K562 (cell line): ENCODE data around the gene ASMTL. TPM values are rescaled to one million over a fixed set of nuclear protein-coding genes. Genes with fewer than 3 reads are reported as not detected.

ENCODE experiments used
- ATAC-seq: fragments of 200-7000 bp; cut with Tn5 transposase; 3 replicates; pipeline ENCODE4 v1.9.1; 2020; ENCODE audit warnings: moderate library complexity
- BruUV-seq: library from RNA; stranded (reverse); fragments of 400-500 nt; replicated peaks from 2 replicates; lab custom pipeline; 2021; lab: Mats Ljungman, UMichigan
- CTCF ChIA-PET: fragments of 300-600 bp; formaldehyde crosslinking; extraction: SDS; loops from one replicate; lab custom pipeline; 2021; ENCODE audit warnings: low intra/inter-chr PET ratio; lab: Yijun Ruan, JAX
- POLR2A ChIA-PET: fragments of 300-600, 350-650 bp; sonication (Branson Sonifier 250); formaldehyde crosslinking; extraction: SDS; loops from one replicate; lab custom pipeline; 2021; ENCODE audit warnings: antibody characterized with exemption, inconsistent platforms; lab: Yijun Ruan, JAX
- DNase-seq, 4 experiments: peaks; one replicate each; pipeline versions ENCODE4 v3.0.0 to v3.0.0-alpha.2; 2011 to 2018; ENCODE audit warnings: low spot score in 3 of 4, mixed read lengths in 3 of 4; ENCODE audit errors: extremely low read depth in 1 of 4
- FAIRE-seq: peaks from 2 replicates; lab custom pipeline; 2011; peaks lifted over from hg19 to GRCh38; lab: Jason Lieb, UNC
- H2AFZ ChIP-seq: 2 replicates; pipeline ENCODE4 v1.6.0; 2011; ENCODE audit warnings: low read depth, low read length, control low read depth, inconsistent platforms
- H3K27ac ChIP-seq: fragments of 200-600 bp; 3 replicates; pipeline ENCODE4 v1.8.0; 2011; ENCODE audit warnings: low read depth, mild to moderate bottlenecking, control low read depth, inconsistent platforms, low read length, moderate library complexity, mixed read lengths; ENCODE audit errors: extremely low read depth
- H3K27me3 ChIP-seq, 2 experiments: fragments of 300-600 bp in 1 of 2; 2 replicates in 1 of 2; 3 replicates in 1 of 2; pipeline versions ENCODE4 v1.6.0 to v1.8.0; 2011; ENCODE audit warnings: inconsistent platforms in 2 of 2, low read length in 2 of 2, mild to moderate bottlenecking in 1 of 2, mixed read lengths in 1 of 2, moderate library complexity in 1 of 2; ENCODE audit not compliant: control insufficient read depth in 2 of 2, insufficient read depth in 2 of 2
- H3K36me3 ChIP-seq: fragments of 300-600 bp; 3 replicates; pipeline ENCODE4 v1.8.0; 2011; ENCODE audit warnings: mild to moderate bottlenecking, low read length, inconsistent platforms; ENCODE audit not compliant: control insufficient read depth, insufficient read depth
- H3K4me1 ChIP-seq, 2 experiments: fragments of 200-600 bp in 1 of 2; replicated peaks in 1 of 2; 2 replicates in 1 of 2; 3 replicates in 1 of 2; pipeline versions ENCODE4 v1.5.1 to v1.8.0; 2011; ENCODE audit warnings: inconsistent platforms in 2 of 2, low read length in 2 of 2, mild to moderate bottlenecking in 1 of 2, mixed read lengths in 1 of 2, moderate library complexity in 1 of 2; ENCODE audit not compliant: control insufficient read depth in 2 of 2, insufficient read depth in 2 of 2
- H3K4me2 ChIP-seq: 2 replicates; pipeline ENCODE4 v1.6.1; 2011; ENCODE audit warnings: low read length, control low read depth, inconsistent platforms, mixed read lengths; ENCODE audit not compliant: insufficient read depth
- H3K4me3 ChIP-seq: fragments of 200-600 bp; sonication (generic), shearing (Covaris generic); 2 replicates; pipeline ENCODE4 v1.5.1; 2016; ENCODE audit warnings: control low read depth, inconsistent platforms
- H3K79me2 ChIP-seq: fragments of 200-600 bp; 3 replicates; pipeline ENCODE4 v1.8.0; 2011; ENCODE audit warnings: low read length, inconsistent platforms; ENCODE audit not compliant: control insufficient read depth, insufficient read depth
- H3K9ac ChIP-seq, 2 experiments: 2 replicates each; pipeline versions ENCODE4 v1.6.0 to v1.6.1; 2011; ENCODE audit warnings: low read depth in 2 of 2, low read length in 2 of 2, control low read depth in 1 of 2, inconsistent platforms in 1 of 2, mild to moderate bottlenecking in 1 of 2, mixed read lengths in 1 of 2; ENCODE audit not compliant: insufficient read depth in 1 of 2
- H3K9me1 ChIP-seq: one replicate; pipeline ENCODE4 v1.6.0; 2011; ENCODE audit warnings: inconsistent platforms, mild to moderate bottlenecking, low read length, moderate library complexity; ENCODE audit not compliant: control insufficient read depth, insufficient read depth
- H3K9me3 ChIP-seq: replicated peaks from 2 replicates; pipeline ENCODE4 v1.5.1; 2011; ENCODE audit warnings: low read depth, low read length, inconsistent platforms; ENCODE audit not compliant: control insufficient read depth, insufficient read depth
- H4K20me1 ChIP-seq: replicated peaks from 2 replicates; pipeline ENCODE4 v1.6.1; 2011; ENCODE audit warnings: low read length, inconsistent platforms, mixed read lengths; ENCODE audit not compliant: control insufficient read depth, insufficient read depth
- BCL6 ChIP-seq: fragments of 250-450 bp; sonication (Bioruptor Pico); IDR thresholded peaks from 2 replicates; pipeline ENCODE4 v1.4.0; 2020
- C11orf30 ChIP-seq: fragments of 450-650 bp; IDR thresholded peaks from 2 replicates; pipeline ENCODE4 v1.6.1; 2016; ENCODE audit warnings: low read depth, mild to moderate bottlenecking
- EZH2 ChIP-seq: IDR thresholded peaks from 2 replicates; pipeline ENCODE4 v1.6.1; 2012; ENCODE audit warnings: low read depth, mild to moderate bottlenecking, inconsistent platforms, low read length, borderline replicate concordance
- MXI1 ChIP-seq: IDR thresholded peaks from 2 replicates; pipeline ENCODE4 v1.6.1; 2011; ENCODE audit warnings: low read depth, mild to moderate bottlenecking, improper control_type of control experiment, low read length
- NFIX ChIP-seq: fragments of 250-450 bp; sonication (Bioruptor Pico); IDR thresholded peaks from 2 replicates; pipeline ENCODE4 v1.4.0; 2020; ENCODE audit warnings: low read depth, mild to moderate bottlenecking, moderate library complexity
- RBM25 ChIP-seq: fragments of 200-400 bp; formaldehyde crosslinking; IDR thresholded peaks from 2 replicates; pipeline ENCODE4 v1.6.1; 2018; ENCODE audit warnings: low read length, low read depth, moderate library complexity; ENCODE audit not compliant: severe bottlenecking
- SRSF7 ChIP-seq: fragments of 200-400 bp; formaldehyde crosslinking; optimal IDR thresholded peaks from 2 replicates; pipeline ENCODE3; 2017; ENCODE audit warnings: mild to moderate bottlenecking, low read depth, low read length
- TAF7 ChIP-seq: fragments of 450-650 bp; IDR thresholded peaks from 2 replicates; pipeline ENCODE4 v1.6.1; 2016; ENCODE audit warnings: missing genetic modification characterization, missing compliant biosample characterization
- ZNF121 ChIP-seq: sonication (generic); formaldehyde crosslinking; conservative IDR thresholded peaks from 2 replicates; pipeline ENCODE4 v1.8.0; 2022; ENCODE audit warnings: missing genetic modification reagents
- ZNF766 ChIP-seq: fragments of 200-800 bp; sonication (Bioruptor generic); conservative IDR thresholded peaks from 2 replicates; pipeline ENCODE4 v1.6.1; 2016; ENCODE audit warnings: missing genetic modification characterization, missing compliant biosample characterization
- ZNF785 ChIP-seq: fragments of 250-450 bp; sonication (Bioruptor Pico); IDR thresholded peaks from 2 replicates; pipeline ENCODE4 v1.4.0; 2020; ENCODE audit warnings: mild to moderate bottlenecking
- WGBS: fragments of 100-300 bp; shearing (Covaris generic); methylation state at CpG from one replicate; pipeline ENCODE4 v1.1.6; 2016; ENCODE audit warnings: low coverage, mixed read lengths; ENCODE audit not compliant: insufficient coverage; ENCODE audit errors: missing lambda C conversion rate; 5-methylcytosine and 5-hydroxymethylcytosine counted together
- in situ Hi-C: fragments of 300-500 bp; cut with MboI; formaldehyde crosslinking; loops from 4 replicates; pipeline ENCODE4 v1.15.0; 2018; ENCODE audit warnings: inconsistent platforms, mixed read lengths
- intact Hi-C: fragments of 100-400 bp; cut with micrococcal nuclease; formaldehyde crosslinking; loops from 2 replicates; pipeline ENCODE4 v1.14.2; 2022
- polyA plus RNA-seq, 8 experiments: library from polyadenylated mRNA; depleted of rRNA in 4 of 8; stranded (reverse) in 5 of 8; unstranded in 3 of 8; fragments of >200 nt; fragmentation: Nextera tagmentation in 2 of 8; fragmentation: Illumina TruSeq in 1 of 8; extraction: Ambion mirVana in 2 of 8; extraction: Trizol in 1 of 8; gene quantifications; 2 replicates each; pipeline versions ENCODE4 v1.2.1 to v1.2.3, GENCODE V29; 2011 to 2014; ENCODE audit warnings: inconsistent platforms in 1 of 8, missing spikeins in 1 of 8
- total RNA-seq, 7 experiments: library from RNA; depleted of rRNA in 6 of 7; stranded (reverse); fragments of >200 nt in 6 of 7; fragmentation: Illumina TruSeq in 2 of 7; extraction: Trizol in 2 of 7; gene quantifications; 2 replicates each; pipeline versions ENCODE4 v1.2.1 to v1.2.3, GENCODE V29; 2011 to 2021; ENCODE audit warnings: low replicate concordance in 1 of 7
- TF ChIP-seq, protein P1 (sequence below): fragments of 450-650 bp; IDR thresholded peaks from 2 replicates; pipeline ENCODE4 v1.7.0; 2016; ENCODE audit warnings: borderline replicate concordance
- TF ChIP-seq, protein P2 (sequence below): fragments of 450-650 bp; IDR thresholded peaks from 2 replicates; pipeline ENCODE4 v1.6.1; 2017; ENCODE audit warnings: antibody characterized with exemption
- TF ChIP-seq, protein P3 (sequence below): fragments of 450-650 bp; IDR thresholded peaks from 2 replicates; pipeline ENCODE4 v1.6.1; 2017; ENCODE audit warnings: antibody characterized with exemption, mild to moderate bottlenecking

ASMTL gene
- total and polyA plus RNA-seq, 9 of the 15 experiments (the other 6 are each of a cell fraction or from before 2014, with no cell fraction given), result 0.56 to 20.6 (median 7.6) TPM

DNA sequence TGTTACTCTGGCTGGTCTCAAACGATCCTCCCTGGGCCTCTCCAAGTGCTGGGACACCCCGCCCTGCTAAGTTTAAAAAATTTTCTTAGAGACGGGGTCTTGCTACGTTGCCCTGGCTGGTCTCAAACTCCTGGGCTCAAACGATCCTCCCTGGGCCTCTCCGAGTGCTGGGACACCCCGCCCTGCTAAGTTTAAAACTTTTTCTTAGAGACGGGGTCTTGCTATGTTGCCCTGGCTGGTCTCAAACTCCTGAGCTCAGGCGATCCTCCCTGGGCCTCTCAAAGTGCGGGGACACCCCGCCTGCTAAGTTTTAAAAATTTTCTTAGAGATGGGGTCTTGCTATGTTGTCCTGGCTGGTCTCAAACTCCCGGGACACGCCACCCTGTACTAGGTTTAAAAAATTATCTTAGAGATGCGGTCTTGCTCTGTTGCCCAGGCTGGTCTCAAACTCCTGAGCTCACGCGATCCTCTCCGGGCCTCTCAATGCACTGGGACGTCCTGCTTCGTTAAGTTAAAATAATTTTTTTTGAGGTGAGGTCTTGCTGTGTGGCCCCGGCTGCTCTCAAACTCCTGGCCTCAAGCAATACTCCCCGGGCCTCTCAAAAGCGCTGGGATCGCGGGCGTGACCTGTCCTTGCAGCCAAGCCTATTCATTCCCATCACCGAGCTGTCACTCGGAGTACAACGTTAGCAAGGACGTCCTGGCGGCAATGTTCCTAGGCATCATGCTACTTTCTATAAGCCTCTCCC lies 61.9 kb downstream of the ASMTL start (continued):
- no peak for TF ChIP-seq NFIX (CRISPR knock-in tag)
- TF ChIP-seq, protein P1, sequence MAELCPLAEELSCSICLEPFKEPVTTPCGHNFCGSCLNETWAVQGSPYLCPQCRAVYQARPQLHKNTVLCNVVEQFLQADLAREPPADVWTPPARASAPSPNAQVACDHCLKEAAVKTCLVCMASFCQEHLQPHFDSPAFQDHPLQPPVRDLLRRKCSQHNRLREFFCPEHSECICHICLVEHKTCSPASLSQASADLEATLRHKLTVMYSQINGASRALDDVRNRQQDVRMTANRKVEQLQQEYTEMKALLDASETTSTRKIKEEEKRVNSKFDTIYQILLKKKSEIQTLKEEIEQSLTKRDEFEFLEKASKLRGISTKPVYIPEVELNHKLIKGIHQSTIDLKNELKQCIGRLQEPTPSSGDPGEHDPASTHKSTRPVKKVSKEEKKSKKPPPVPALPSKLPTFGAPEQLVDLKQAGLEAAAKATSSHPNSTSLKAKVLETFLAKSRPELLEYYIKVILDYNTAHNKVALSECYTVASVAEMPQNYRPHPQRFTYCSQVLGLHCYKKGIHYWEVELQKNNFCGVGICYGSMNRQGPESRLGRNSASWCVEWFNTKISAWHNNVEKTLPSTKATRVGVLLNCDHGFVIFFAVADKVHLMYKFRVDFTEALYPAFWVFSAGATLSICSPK, result no peak
- no peak for TF ChIP-seq TAF7 (tag)
- TF ChIP-seq ZNF121, result peak; percentile 77
- no peak for TF ChIP-seq C11orf30
- no peak for TF ChIP-seq BCL6 (CRISPR knock-in tag)
- peak; percentile 4 for TF ChIP-seq RBM25
- TF ChIP-seq, all 486 proteins: peak for 3

DNA sequence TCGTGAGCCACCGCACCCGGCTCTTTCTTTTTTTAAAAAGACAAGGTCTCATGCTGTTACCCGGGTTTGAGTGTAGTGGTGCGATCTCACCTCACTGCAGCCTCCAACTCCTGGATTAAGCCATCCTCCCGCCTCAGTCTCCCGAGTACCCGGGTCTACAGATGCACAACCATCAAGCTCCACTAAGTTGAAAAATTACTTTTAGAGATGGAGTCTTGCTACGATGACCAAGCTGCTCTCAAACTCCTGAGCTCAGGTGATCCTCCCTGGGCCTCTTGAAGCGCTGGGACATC lies 62.8 kb downstream of the ASMTL start:
- Histone ChIP-seq H3K4me3 (peak overlapping the region; percentile 86; the same call in 1 of the 2 replicates), H2AFZ (no peak overlapping the region), H3K27ac (no peak overlapping the region), H3K4me1 (peaks cover 0 to 67% of the 10 kb centered on the region in 2 experiments; a peak in 4 of 5 replicates), H3K9ac (no peak overlapping the region), H3K9me3 (no peaks in the 10 kb centered on the region), H4K20me1 (peaks cover 40% of the 10 kb centered on the region), H3K36me3 (peaks cover 65% of the 10 kb centered on the region; the same call in 2 of the 3 replicates), H3K27me3 (no peaks in the 10 kb centered on the region), H3K79me2 (peaks cover 63% of the 10 kb centered on the region), H3K4me2 (no peak overlapping the region; the same call in 1 of the 2 replicates), H3K9me1 (peaks cover 8% of the 10 kb centered on the region)
- no peak for FAIRE-seq
- intact Hi-C loops, result no loop called here
- no peak for ATAC-seq
- BruUV-seq, result no TSS peak
- in situ Hi-C loops, result no loop called here
- ChIA-PET POLR2A (no interaction called here), CTCF (no interaction called here)
- no peak for DNase-seq
- WGBS, result 82% methylated on average over 2 of the region's 10 CpGs
- TF ChIP-seq ZNF785 (CRISPR knock-in tag) (no peak), ZNF766 (no peak), SRSF7 (no peak), EZH2 (no peak), MXI1 (no peak)
- TF ChIP-seq, protein P2, sequence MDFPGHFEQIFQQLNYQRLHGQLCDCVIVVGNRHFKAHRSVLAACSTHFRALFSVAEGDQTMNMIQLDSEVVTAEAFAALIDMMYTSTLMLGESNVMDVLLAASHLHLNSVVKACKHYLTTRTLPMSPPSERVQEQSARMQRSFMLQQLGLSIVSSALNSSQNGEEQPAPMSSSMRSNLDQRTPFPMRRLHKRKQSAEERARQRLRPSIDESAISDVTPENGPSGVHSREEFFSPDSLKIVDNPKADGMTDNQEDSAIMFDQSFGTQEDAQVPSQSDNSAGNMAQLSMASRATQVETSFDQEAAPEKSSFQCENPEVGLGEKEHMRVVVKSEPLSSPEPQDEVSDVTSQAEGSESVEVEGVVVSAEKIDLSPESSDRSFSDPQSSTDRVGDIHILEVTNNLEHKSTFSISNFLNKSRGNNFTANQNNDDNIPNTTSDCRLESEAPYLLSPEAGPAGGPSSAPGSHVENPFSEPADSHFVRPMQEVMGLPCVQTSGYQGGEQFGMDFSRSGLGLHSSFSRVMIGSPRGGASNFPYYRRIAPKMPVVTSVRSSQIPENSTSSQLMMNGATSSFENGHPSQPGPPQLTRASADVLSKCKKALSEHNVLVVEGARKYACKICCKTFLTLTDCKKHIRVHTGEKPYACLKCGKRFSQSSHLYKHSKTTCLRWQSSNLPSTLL, result no peak
- TF ChIP-seq, protein P3, sequence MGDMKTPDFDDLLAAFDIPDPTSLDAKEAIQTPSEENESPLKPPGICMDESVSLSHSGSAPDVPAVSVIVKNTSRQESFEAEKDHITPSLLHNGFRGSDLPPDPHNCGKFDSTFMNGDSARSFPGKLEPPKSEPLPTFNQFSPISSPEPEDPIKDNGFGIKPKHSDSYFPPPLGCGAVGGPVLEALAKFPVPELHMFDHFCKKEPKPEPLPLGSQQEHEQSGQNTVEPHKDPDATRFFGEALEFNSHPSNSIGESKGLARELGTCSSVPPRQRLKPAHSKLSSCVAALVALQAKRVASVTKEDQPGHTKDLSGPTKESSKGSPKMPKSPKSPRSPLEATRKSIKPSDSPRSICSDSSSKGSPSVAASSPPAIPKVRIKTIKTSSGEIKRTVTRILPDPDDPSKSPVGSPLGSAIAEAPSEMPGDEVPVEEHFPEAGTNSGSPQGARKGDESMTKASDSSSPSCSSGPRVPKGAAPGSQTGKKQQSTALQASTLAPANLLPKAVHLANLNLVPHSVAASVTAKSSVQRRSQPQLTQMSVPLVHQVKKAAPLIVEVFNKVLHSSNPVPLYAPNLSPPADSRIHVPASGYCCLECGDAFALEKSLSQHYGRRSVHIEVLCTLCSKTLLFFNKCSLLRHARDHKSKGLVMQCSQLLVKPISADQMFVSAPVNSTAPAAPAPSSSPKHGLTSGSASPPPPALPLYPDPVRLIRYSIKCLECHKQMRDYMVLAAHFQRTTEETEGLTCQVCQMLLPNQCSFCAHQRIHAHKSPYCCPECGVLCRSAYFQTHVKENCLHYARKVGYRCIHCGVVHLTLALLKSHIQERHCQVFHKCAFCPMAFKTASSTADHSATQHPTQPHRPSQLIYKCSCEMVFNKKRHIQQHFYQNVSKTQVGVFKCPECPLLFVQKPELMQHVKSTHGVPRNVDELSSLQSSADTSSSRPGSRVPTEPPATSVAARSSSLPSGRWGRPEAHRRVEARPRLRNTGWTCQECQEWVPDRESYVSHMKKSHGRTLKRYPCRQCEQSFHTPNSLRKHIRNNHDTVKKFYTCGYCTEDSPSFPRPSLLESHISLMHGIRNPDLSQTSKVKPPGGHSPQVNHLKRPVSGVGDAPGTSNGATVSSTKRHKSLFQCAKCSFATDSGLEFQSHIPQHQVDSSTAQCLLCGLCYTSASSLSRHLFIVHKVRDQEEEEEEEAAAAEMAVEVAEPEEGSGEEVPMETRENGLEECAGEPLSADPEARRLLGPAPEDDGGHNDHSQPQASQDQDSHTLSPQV, result no peak
